Hematopoietic multipotent progenitor cell treated with erythropoietin and hydrocortisone succinate and interleukin-3 and kit ligand, for 4 days (in vitro differentiated cells): ENCODE measurements around the gene TIGAR.

Source experiments
- DNase-seq: peaks from one replicate; pipeline ENCODE4 v3.0.0-alpha.2; 2015

The TIGAR gene

GRCh38 chr12:4308334-4308950, 12.6 kb upstream of the TIGAR start:
- no peak for DNase-seq

- DNase-seq = no peak
Observed at GRCh38 chr12:4311776-4312175, 9.2 kb upstream of the TIGAR start.

GRCh38 chr12:4312251-4312650, 8.8 kb upstream of the TIGAR start:
- no peak for DNase-seq

- no peak for DNase-seq
Observed at GRCh38 chr12:4320497-4320852, 538 bp upstream of the TIGAR start.

- DNase-seq = no peak
Observed at GRCh38 chr12:4322726-4323125, 1.7 kb downstream of the TIGAR start.

- DNase-seq = peak; percentile 28
Observed at GRCh38 chr12:4323396-4323795, 2.4 kb downstream of the TIGAR start.

- DNase-seq = no peak
Observed at GRCh38 chr12:4324366-4324765, 3.4 kb downstream of the TIGAR start.

- no peak for DNase-seq
Observed at GRCh38 chr12:4325966-4326365, 5.0 kb downstream of the TIGAR start.

GRCh38 chr12:4327293-4327692, 6.3 kb downstream of the TIGAR start:
- DNase-seq = no peak

- no peak for DNase-seq
Observed at GRCh38 chr12:4330203-4330602, 9.2 kb downstream of the TIGAR start.

GRCh38 chr12:4331221-4331620, 10.2 kb downstream of the TIGAR start:
- no peak for DNase-seq

- no peak for DNase-seq
Observed at GRCh38 chr12:4331842-4332241, 10.8 kb downstream of the TIGAR start.

- no peak for DNase-seq
Observed at GRCh38 chr12:4346931-4347330, 25.9 kb downstream of the TIGAR start.

- DNase-seq = peak; percentile 61
Observed at GRCh38 chr12:4353785-4354208, 32.8 kb downstream of the TIGAR start.

GRCh38 chr12:4355156-4356040, 34.4 kb downstream of the TIGAR start:
- DNase-seq = peak; percentile 81

- peak; percentile 65 for DNase-seq
Observed at GRCh38 chr12:4356041-4356327, 35.0 kb downstream of the TIGAR start.

GRCh38 chr12:4366090-4366489, 45.1 kb downstream of the TIGAR start:
- DNase-seq = no peak

GRCh38 chr12:4369548-4369947, 48.5 kb downstream of the TIGAR start:
- DNase-seq = no peak

GRCh38 chr12:4370265-4370664, 49.3 kb downstream of the TIGAR start:
- no peak for DNase-seq

- no peak for DNase-seq
Observed at GRCh38 chr12:4372653-4373052, 51.6 kb downstream of the TIGAR start.

GRCh38 chr12:4375449-4375848, 54.4 kb downstream of the TIGAR start:
- DNase-seq = no peak

- DNase-seq = no peak
Observed at GRCh38 chr12:4378772-4379171, 57.8 kb downstream of the TIGAR start.

- DNase-seq = no peak
Observed at GRCh38 chr12:4379405-4379804, 58.4 kb downstream of the TIGAR start, which contains the start of gene FGF23. FGF23 (minus strand) TSS chr12:4379712; CDS start chr12:4379582, 130 bp downstream.

GRCh38 chr12:4380332-4380731, 59.3 kb downstream of the TIGAR start:
- no peak for DNase-seq
